Mucosa of descending colon (tissue), 3 donors: ENCODE measurements around the gene KSR1. TPM values are rescaled to one million over a fixed set of nuclear protein-coding genes. Genes with fewer than 3 reads are reported as not detected.
A peak's percentile ranks its signal among the peaks of the same experiment; 100 is the strongest.

ENCODE experiments used
- ATAC-seq: fragments of 200-7000 bp; cut with Tn5 transposase; one replicate; pipeline ENCODE4 v1.9.1; 2020; ENCODE audit warnings: mild to moderate bottlenecking, moderate library complexity
- DNase-seq, 3 donors: peaks; one replicate each; pipeline ENCODE4 v3.0.0-alpha.2; 2020
- H3K36me3 ChIP-seq: fragments of 200-600 bp; one replicate; pipeline ENCODE4 v1.8.0; 2021; ENCODE audit warnings: low read depth, mild to moderate bottlenecking
- H3K4me1 ChIP-seq: fragments of 200-600 bp; one replicate; pipeline ENCODE4 v1.8.0; 2021; ENCODE audit warnings: low read depth, mild to moderate bottlenecking
- H3K4me3 ChIP-seq: fragments of 200-600 bp; one replicate; pipeline ENCODE4 v1.8.0; 2021; ENCODE audit warnings: mild to moderate bottlenecking
- H3K9me3 ChIP-seq: fragments of 200-600 bp; one replicate; pipeline ENCODE4 v1.8.0; 2021; ENCODE audit warnings: mild to moderate bottlenecking
- intact Hi-C, 2 donors: fragments of 100-400 bp; cut with DNase I in 1 of 2; cut with micrococcal nuclease in 1 of 2; formaldehyde crosslinking; loops; one replicate each; pipeline versions ENCODE4 v1.11.0 to v1.11.1; 2022; cut with DNase I, micrococcal nuclease
- total RNA-seq, 3 donors: library from RNA; stranded (reverse); fragmentation: NEBNext Ultra II Directional in 2 of 3; extraction: Animal tissue kit (Norgen Biotek cat#: 25700) in 2 of 3; gene quantifications; one replicate each; pipeline versions ENCODE4 v1.2.1 to v1.2.4, GENCODE V29; 2021 to 2023
- TF ChIP-seq, protein P1 (sequence below): fragments of 200-600 bp; IDR thresholded peaks from one replicate; pipeline ENCODE4 v1.8.0; 2022; ENCODE audit warnings: antibody characterized with exemption, mild to moderate bottlenecking
- donor health status: DM: no; HTN: no; CAD: no; lungs with moderate emphysema.
- donor health status: DM: no; HTN: no; CAD: no.
- donor health status: DM: no; HTN: yes; CAD: no.

KSR1 gene
- total RNA-seq, 3 donors from 2014 or later, result 20.5 to 50.4 (median 21.3) TPM

DNA sequence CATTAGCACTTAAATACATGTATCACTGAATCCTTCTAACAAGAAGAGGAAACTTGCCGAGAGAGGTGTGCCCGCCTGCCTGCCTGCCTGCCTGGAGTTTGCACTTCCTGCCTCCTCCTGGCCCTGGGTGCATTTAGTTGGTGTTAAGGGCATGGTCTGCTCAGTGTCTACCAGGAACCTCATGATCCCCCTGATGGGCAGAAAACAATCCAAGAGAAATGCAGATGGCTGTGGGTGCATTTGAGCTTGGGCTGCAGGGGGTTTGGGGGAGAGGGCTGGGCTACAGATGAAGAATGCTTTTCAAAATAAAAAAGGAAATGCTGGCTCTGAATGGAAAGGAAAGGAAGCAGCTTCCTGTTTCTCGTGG, 10.1 kb downstream of the KSR1 start:
- Histone ChIP-seq H3K9me3 (no peaks in the 10 kb centered on the region), H3K4me3 (no peak overlapping the region), H3K4me1 (no peaks in the 10 kb centered on the region), H3K36me3 (no peaks in the 10 kb centered on the region)
- TF ChIP-seq, protein P1, sequence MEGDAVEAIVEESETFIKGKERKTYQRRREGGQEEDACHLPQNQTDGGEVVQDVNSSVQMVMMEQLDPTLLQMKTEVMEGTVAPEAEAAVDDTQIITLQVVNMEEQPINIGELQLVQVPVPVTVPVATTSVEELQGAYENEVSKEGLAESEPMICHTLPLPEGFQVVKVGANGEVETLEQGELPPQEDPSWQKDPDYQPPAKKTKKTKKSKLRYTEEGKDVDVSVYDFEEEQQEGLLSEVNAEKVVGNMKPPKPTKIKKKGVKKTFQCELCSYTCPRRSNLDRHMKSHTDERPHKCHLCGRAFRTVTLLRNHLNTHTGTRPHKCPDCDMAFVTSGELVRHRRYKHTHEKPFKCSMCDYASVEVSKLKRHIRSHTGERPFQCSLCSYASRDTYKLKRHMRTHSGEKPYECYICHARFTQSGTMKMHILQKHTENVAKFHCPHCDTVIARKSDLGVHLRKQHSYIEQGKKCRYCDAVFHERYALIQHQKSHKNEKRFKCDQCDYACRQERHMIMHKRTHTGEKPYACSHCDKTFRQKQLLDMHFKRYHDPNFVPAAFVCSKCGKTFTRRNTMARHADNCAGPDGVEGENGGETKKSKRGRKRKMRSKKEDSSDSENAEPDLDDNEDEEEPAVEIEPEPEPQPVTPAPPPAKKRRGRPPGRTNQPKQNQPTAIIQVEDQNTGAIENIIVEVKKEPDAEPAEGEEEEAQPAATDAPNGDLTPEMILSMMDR, result no peak
- intact Hi-C loops, result no loop called here
- DNase-seq (no peak), ATAC-seq (peak; percentile 42)

GRCh38 chr17:27466743-27467375, 10.6 kb downstream of the KSR1 start:
- intact Hi-C loops, result no loop called here
- Histone ChIP-seq H3K4me1 (no peaks in the 10 kb centered on the region), H3K4me3 (no peak overlapping the region), H3K9me3 (no peaks in the 10 kb centered on the region), H3K36me3 (no peaks in the 10 kb centered on the region)
- DNase-seq, result no peak
- TF ChIP-seq, protein P1, result no peak
- peak; percentile 57 for ATAC-seq

DNA sequence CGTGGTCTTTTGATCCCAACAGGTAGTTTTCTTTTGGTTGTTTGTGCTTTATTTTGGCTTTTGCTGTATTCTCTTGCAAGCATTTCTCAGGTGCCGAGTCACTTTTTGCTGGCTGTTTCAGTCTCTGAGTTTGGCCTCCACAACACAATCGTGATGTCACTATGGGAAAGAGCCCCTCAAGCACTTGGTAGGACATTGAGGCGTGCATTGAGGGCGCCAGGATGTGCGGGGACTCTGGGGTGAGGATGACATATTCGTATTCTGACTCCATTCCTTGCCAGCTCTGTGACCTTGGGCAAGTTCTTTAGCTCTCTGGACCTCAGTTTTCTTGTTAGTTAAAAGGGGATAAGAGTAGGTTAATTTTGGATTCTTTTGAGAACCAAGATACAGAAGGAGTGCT, 13.0 kb downstream of the KSR1 start:
- intact Hi-C loops, result no loop called here
- no peak overlapping the region for H3K4me3 ChIP-seq
- no peaks in the 10 kb centered on the region for H3K36me3 ChIP-seq
- H3K9me3 ChIP-seq, result no peaks in the 10 kb centered on the region
- DNase-seq (no peak), ATAC-seq (no peak)
- peaks cover 3% of the 10 kb centered on the region for H3K4me1 ChIP-seq
- TF ChIP-seq, protein P1, result no peak

GRCh38 chr17:27471321-27472269, 15.3 kb downstream of the KSR1 start:
- H3K9me3 ChIP-seq, result no peaks in the 10 kb centered on the region
- no peak overlapping the region for H3K4me3 ChIP-seq
- intact Hi-C loops, result loop anchor here in 1 of 2 donors (10.0 kb wide), 1 partner anchor 123 kb away; no protein-coding TSS in a partner anchor
- H3K4me1 ChIP-seq, result peaks cover 7% of the 10 kb centered on the region
- ATAC-seq, result peak; percentile 59
- TF ChIP-seq, protein P1, result no peak
- DNase-seq, result peak in 1 of 3 donors; percentile 27
- H3K36me3 ChIP-seq, result no peaks in the 10 kb centered on the region

- DNase-seq (no peak), ATAC-seq (no peak)
- H3K36me3 ChIP-seq, result no peaks in the 10 kb centered on the region
- no peaks in the 10 kb centered on the region for H3K9me3 ChIP-seq
- intact Hi-C loops, result loop anchor here in 1 of 2 donors (10.0 kb wide), 1 partner anchor 122 kb away; no protein-coding TSS in a partner anchor
- H3K4me3 ChIP-seq, result no peak overlapping the region
- H3K4me1 ChIP-seq, result peaks cover 7% of the 10 kb centered on the region
- TF ChIP-seq, protein P1, result no peak
Measured at GRCh38 chr17:27473190-27473747, 17.0 kb downstream of the KSR1 start.
